OCI-LY1 (cell line): ENCODE measurements around the gene PIP4K2A.

Source experiments
- H2AFZ ChIP-seq: fragments of 200-600 bp; sonication (generic), shearing (Covaris generic); 2 replicates; pipeline ENCODE4 v1.6.0; 2014; ENCODE audit warnings: antibody characterized with exemption, mild to moderate bottlenecking, low read length
- H3F3A ChIP-seq: fragments of 200-600 bp; sonication (generic), shearing (Covaris generic); 2 replicates; pipeline ENCODE4 v1.6.0; 2014; ENCODE audit warnings: mild to moderate bottlenecking, antibody characterized with exemption, low read length, moderate library complexity; ENCODE audit not compliant: insufficient read depth
- H3K27ac ChIP-seq: fragments of 200-600 bp; sonication (generic); 2 replicates; pipeline ENCODE4 v1.5.1; 2014; ENCODE audit warnings: low read length, mixed run types, mild to moderate bottlenecking, low read depth; ENCODE audit not compliant: poor library complexity, severe bottlenecking
- H3K27me3 ChIP-seq: fragments of 200-600 bp; sonication (generic); 2 replicates; pipeline ENCODE4 v1.6.0; 2014; ENCODE audit warnings: antibody characterized with exemption, mild to moderate bottlenecking, low read length, moderate library complexity; ENCODE audit not compliant: insufficient read depth
- H3K36me3 ChIP-seq: fragments of 200-600 bp; sonication (generic); 2 replicates; pipeline ENCODE4 v1.6.1; 2014; ENCODE audit warnings: mild to moderate bottlenecking, antibody characterized with exemption, low read length, moderate library complexity, mixed read lengths; ENCODE audit not compliant: insufficient read depth
- H3K4me1 ChIP-seq: fragments of 200-600 bp; sonication (generic); 2 replicates; pipeline ENCODE4 v1.5.1; 2014; ENCODE audit warnings: mild to moderate bottlenecking, low read length, moderate library complexity; ENCODE audit not compliant: insufficient read depth, severe bottlenecking
- H3K4me2 ChIP-seq: fragments of 200-600 bp; sonication (generic), shearing (Covaris generic); 2 replicates; pipeline ENCODE4 v1.6.1; 2014; ENCODE audit warnings: low read length
- H3K4me3 ChIP-seq: fragments of 200-600 bp; sonication (generic); 2 replicates; pipeline ENCODE4 v1.5.1; 2014; ENCODE audit warnings: low read length, low read depth, mild to moderate bottlenecking, mixed read lengths; ENCODE audit not compliant: poor library complexity, severe bottlenecking
- H3K79me2 ChIP-seq: fragments of 200-600 bp; shearing (Covaris generic); 2 replicates; pipeline ENCODE4 v1.6.1; 2016; ENCODE audit warnings: mixed run types, low read length, mixed read lengths; ENCODE audit not compliant: insufficient read depth
- H3K9ac ChIP-seq: fragments of 200-600 bp; sonication (generic), shearing (Covaris generic); 2 replicates; pipeline ENCODE4 v1.6.1; 2014; ENCODE audit warnings: mild to moderate bottlenecking, low read length, mixed read lengths
- H3K9me2 ChIP-seq: fragments of 200-600 bp; sonication (generic), shearing (Covaris generic); 2 replicates; pipeline ENCODE4 v1.6.1; 2014; ENCODE audit warnings: low read depth, mild to moderate bottlenecking, low read length, mixed read lengths
- H3K9me3 ChIP-seq: fragments of 200-600 bp; shearing (Covaris generic); 2 replicates; pipeline ENCODE4 v1.6.1; 2014; ENCODE audit warnings: low read length, mixed read lengths
- H4K20me1 ChIP-seq: fragments of 200-600 bp; sonication (generic), shearing (Covaris generic); 2 replicates; pipeline ENCODE4 v1.6.0; 2016; ENCODE audit warnings: mild to moderate bottlenecking, low read length; ENCODE audit not compliant: insufficient read depth
- EZH2 ChIP-seq: fragments of 200-600 bp; sonication (generic), shearing (Covaris generic); IDR thresholded peaks from 2 replicates; pipeline ENCODE4 v1.8.0; 2017; ENCODE audit warnings: borderline replicate concordance, mixed run types, mild to moderate bottlenecking, antibody characterized with exemption, low read length, moderate library complexity, mixed read lengths
- TF ChIP-seq, protein P1 (sequence below): fragments of 200-600 bp; sonication (generic), shearing (Covaris generic); IDR thresholded peaks from 2 replicates; pipeline ENCODE4 v1.5.1; 2017; ENCODE audit warnings: mild to moderate bottlenecking, antibody characterized with exemption, low read length, moderate library complexity, mixed read lengths

The PIP4K2A gene

DNA sequence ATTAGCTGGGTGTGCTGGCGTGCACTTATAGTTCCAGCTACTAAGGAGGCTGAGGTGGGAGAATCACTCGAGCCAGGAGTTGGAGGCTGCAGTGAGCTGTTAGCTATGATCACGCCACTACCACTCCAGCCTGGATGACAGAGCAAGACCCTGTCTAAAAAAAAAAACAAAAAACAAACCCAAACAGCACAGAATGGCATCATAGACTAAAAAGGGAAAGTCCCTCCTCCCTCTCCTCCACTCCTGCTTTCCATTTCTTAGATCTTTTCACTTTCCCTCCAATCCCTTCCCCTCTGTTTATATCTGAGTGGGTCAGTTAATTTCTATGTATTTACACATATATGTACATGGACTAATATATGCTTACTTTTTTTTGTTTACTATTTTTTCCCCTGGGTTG, 10.4 kb upstream of the PIP4K2A start:
- H3K4me2 ChIP-seq, result no peak overlapping the region

DNA sequence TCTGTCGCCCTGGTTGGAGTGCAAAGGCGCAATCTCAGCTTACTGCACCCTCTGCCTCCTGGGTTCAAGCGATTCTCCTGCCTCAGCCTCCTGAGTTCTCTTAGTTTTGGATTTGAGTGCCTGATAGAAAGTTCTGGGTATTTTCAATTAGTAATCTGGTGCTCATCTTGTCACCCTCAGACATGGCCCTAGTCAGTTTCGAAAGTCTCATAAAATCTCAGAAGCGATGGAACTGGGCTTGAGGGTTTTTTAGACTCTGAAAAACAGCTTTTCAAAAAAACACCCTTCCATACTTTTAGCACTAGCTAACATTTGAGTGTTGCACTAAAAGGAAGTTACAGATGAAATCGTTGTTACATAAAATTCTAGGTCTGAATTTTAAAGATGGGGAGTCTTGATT, 9.4 kb upstream of the PIP4K2A start:
- TF ChIP-seq EZH2, result no peak
- TF ChIP-seq, protein P1, sequence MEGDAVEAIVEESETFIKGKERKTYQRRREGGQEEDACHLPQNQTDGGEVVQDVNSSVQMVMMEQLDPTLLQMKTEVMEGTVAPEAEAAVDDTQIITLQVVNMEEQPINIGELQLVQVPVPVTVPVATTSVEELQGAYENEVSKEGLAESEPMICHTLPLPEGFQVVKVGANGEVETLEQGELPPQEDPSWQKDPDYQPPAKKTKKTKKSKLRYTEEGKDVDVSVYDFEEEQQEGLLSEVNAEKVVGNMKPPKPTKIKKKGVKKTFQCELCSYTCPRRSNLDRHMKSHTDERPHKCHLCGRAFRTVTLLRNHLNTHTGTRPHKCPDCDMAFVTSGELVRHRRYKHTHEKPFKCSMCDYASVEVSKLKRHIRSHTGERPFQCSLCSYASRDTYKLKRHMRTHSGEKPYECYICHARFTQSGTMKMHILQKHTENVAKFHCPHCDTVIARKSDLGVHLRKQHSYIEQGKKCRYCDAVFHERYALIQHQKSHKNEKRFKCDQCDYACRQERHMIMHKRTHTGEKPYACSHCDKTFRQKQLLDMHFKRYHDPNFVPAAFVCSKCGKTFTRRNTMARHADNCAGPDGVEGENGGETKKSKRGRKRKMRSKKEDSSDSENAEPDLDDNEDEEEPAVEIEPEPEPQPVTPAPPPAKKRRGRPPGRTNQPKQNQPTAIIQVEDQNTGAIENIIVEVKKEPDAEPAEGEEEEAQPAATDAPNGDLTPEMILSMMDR, result no peak
- Histone ChIP-seq H3K27me3 (no peaks in the 10 kb centered on the region), H3K9me2 (no peaks in the 10 kb centered on the region), H3F3A (no peaks in the 10 kb centered on the region), H2AFZ (no peak overlapping the region), H3K9ac (no peak overlapping the region), H3K36me3 (no peaks in the 10 kb centered on the region), H3K27ac (no peak overlapping the region), H4K20me1 (no peaks in the 10 kb centered on the region), H3K4me2 (no peak overlapping the region), H3K9me3 (no peaks in the 10 kb centered on the region), H3K4me1 (no peaks in the 10 kb centered on the region), H3K79me2 (no peaks in the 10 kb centered on the region), H3K4me3 (no peak overlapping the region)

More for the DNA sequence above, 10.4 kb upstream of the PIP4K2A start:
- H3K36me3 ChIP-seq, result no peaks in the 10 kb centered on the region
- H3K79me2 ChIP-seq, result no peaks in the 10 kb centered on the region
- no peaks in the 10 kb centered on the region for H3K27me3 ChIP-seq
- no peak overlapping the region for H3K9ac ChIP-seq
- no peak overlapping the region for H3K27ac ChIP-seq
- no peak overlapping the region for H2AFZ ChIP-seq
- H3F3A ChIP-seq, result no peaks in the 10 kb centered on the region
- no peaks in the 10 kb centered on the region for H4K20me1 ChIP-seq
- TF ChIP-seq, protein P1, result no peak
- TF ChIP-seq EZH2, result no peak
- H3K9me2 ChIP-seq, result no peaks in the 10 kb centered on the region
- no peaks in the 10 kb centered on the region for H3K9me3 ChIP-seq
- H3K4me1 ChIP-seq, result no peaks in the 10 kb centered on the region
- H3K4me3 ChIP-seq, result no peak overlapping the region

DNA sequence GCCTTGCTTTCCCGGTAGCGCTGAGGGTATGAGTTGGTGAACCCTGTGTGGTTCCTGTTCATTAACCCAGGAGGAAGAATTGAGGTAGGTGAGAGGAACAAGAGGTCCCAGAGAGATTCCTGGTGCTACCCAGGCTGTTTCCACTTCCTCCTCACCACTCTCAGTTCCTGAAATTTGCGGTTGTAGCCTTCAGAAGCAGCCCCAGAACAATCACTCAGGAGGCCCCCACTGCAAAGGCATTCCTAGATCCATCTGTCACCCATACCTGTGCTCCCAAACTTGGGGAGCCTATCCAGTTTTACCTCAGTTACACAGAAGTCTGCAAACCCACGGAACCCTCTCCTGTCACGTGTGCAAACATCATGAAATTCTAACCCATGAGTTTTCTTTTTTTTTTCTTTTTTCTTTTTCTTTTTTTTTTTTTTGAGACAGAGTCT, 9.0 kb upstream of the PIP4K2A start:
- no peaks in the 10 kb centered on the region for H3K4me1 ChIP-seq
- no peaks in the 10 kb centered on the region for H3F3A ChIP-seq
- no peaks in the 10 kb centered on the region for H3K36me3 ChIP-seq
- no peaks in the 10 kb centered on the region for H4K20me1 ChIP-seq
- H2AFZ ChIP-seq, result no peak overlapping the region
- no peaks in the 10 kb centered on the region for H3K27me3 ChIP-seq
- H3K9me2 ChIP-seq, result no peaks in the 10 kb centered on the region
- H3K9me3 ChIP-seq, result no peaks in the 10 kb centered on the region
- no peak overlapping the region for H3K27ac ChIP-seq
- H3K9ac ChIP-seq, result no peak overlapping the region
- TF ChIP-seq, protein P1, result no peak
- TF ChIP-seq EZH2, result no peak
- H3K79me2 ChIP-seq, result no peaks in the 10 kb centered on the region
- H3K4me2 ChIP-seq, result no peak overlapping the region
- no peak overlapping the region for H3K4me3 ChIP-seq
